GM12873 (cell line): ENCODE measurements around the gene WASF1.

Source experiments
- TF ChIP-seq, protein P1 (sequence below): IDR thresholded peaks from 2 replicates; pipeline ENCODE4 v1.5.1; 2012; ENCODE audit warnings: low read depth, mild to moderate bottlenecking, moderate library complexity, low read length, control low read depth; ENCODE audit not compliant: insufficient read depth; ENCODE audit errors: missing control alignments

WASF1 gene

DNA sequence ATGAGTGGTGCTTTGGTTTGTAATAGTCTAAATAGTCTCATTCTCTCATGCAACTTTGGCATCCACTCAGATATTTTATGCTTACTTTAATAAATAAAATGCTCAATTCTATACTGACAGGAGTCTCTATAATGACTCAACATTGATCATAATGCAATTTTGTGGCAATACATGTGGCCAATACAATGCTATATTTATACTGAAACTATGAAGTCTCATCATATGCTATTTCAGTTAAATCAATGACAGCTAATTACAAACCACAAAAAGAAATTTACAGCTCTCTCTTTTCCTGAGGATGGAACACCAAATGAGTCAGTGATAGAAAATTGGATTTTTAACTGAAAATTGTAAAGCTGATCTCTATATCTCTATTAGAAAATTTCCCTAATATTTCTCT lies 77.1 kb downstream of the WASF1 start:
- TF ChIP-seq, protein P1, sequence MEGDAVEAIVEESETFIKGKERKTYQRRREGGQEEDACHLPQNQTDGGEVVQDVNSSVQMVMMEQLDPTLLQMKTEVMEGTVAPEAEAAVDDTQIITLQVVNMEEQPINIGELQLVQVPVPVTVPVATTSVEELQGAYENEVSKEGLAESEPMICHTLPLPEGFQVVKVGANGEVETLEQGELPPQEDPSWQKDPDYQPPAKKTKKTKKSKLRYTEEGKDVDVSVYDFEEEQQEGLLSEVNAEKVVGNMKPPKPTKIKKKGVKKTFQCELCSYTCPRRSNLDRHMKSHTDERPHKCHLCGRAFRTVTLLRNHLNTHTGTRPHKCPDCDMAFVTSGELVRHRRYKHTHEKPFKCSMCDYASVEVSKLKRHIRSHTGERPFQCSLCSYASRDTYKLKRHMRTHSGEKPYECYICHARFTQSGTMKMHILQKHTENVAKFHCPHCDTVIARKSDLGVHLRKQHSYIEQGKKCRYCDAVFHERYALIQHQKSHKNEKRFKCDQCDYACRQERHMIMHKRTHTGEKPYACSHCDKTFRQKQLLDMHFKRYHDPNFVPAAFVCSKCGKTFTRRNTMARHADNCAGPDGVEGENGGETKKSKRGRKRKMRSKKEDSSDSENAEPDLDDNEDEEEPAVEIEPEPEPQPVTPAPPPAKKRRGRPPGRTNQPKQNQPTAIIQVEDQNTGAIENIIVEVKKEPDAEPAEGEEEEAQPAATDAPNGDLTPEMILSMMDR = no peak

DNA sequence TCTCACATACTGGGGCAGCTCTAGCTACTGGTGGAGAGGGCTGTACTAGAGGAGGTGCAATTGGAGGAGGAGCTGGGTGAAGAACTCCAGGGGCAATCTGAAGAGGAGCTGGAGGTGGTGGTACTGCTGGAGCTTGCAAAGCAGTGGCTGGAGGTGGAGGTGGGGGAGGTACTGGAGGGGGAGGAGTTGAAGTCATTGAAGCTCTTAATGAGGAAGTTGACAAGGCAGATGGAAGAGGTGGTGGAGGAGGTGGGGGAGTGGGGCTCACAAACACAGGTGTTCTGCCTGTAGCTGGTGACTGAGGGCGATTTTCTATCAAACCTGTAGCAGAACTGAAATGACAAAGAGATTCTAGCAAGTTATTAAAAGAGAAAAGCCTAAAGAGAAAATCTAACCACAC lies 77.6 kb downstream of the WASF1 start:
- TF ChIP-seq, protein P1 = no peak

DNA sequence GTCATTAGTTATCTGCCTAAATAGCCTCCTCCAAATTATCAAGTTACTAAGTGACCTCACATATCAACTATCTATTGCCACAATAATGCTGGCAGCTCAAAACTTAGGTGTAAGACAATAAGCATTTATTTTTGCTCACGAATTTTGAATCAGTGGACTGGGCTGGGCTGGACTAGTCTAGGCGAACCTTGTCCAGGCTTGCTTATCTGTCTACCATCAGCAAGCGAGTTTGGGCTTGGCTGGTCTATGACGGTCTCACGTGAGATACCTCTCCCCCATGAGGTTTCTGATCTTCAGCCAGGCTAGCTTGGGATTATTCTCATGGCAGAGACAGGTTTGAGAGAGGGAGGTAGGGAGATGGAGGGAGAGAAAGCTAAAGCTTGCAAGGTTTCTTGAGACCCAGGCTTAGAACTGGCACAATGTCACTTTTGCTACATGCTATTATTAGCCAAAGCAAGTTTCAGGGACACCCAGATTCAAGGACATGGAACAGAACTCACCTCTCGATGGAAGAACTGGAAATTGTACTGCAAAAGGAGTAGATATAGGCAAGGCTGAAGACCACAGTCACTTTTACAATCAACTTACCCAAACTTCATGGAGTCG lies 80.9 kb downstream of the WASF1 start:
- TF ChIP-seq, protein P1 = no peak

DNA sequence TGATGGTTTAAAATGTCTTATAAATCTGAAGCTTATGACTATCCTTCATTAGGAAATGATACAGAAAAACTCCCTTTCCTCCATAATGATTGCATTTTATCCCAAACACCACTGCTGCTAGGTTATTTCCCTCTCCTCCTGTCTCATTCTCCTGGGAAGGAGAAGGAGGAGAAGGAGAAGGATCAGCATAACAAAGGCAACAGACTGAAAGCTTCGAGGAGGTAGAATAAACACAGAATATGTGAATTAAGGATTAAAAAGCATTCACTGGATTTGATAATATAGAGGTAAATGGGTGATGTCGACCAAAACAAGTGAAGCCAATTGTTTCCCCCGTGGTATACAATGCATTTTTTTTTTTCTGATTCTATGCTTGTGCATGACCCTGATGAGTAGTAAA lies 82.0 kb downstream of the WASF1 start:
- TF ChIP-seq, protein P1 = no peak

DNA sequence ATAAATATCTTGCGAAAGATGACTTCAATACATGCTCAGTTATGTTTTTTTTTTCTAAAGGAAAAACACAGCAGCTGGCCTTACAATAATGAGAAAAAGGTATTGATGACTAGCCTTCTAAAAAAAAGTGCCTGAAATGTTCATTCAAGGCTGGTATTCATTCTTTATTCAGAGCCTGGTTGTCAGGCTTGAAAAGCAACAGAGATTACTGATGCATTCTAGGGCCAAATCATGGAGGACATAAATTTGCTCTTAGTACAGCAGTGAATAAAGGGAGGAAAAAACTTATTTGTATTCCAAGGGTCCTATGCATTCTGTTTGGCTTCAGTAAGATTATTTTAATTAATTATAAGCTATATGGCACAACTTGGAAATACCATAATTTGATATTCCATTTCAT lies 83.5 kb downstream of the WASF1 start:
- TF ChIP-seq, protein P1 = no peak

DNA sequence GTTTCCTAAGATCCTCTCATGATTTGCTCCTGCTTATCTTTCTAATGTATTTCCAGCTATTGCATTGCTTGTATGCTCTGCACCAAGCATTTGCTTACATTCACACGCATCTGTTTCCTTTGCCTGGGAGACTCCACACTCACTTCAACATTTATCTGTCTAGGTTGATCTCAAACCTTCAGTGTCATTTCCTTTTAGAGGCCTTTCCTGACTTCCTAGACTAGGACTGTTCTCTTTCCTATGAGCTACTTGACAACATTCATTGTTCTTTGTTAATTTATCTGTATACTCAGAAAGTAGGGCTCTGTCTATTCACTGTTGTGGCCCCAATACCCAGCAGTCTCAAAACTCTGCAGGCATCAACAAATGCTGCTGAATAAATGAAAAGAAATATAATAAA lies 84.4 kb downstream of the WASF1 start:
- TF ChIP-seq, protein P1 = no peak

DNA sequence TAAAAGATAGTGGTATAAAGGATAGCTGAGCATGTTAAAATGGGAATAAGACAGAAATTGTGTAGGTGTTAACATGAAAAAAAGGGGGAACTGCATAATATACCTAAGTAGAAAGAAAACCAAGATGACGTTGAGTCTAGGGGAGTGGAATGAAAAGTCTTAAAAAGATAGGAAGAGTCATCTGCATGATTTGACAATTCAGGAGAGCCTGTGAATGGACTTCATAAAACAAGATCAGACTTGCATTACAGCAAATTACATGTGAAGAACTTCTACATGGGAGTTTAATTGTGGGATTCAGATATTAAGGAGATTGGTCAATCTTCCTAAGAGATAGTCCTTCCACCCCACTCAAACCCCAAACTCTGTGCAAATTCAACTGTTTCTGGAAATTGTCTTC lies 85.5 kb downstream of the WASF1 start:
- TF ChIP-seq, protein P1 = no peak
